ENCODE measurements around the gene DNAJB7.
A peak's percentile ranks its signal among the peaks of the same experiment; 100 is the strongest.
"Not testable (repeated sequence)": the region's sequence is repeated elsewhere in the genome, so short reads cannot be mapped to it uniquely, and the experiment has no call there.

Gene DNAJB7

DNA sequence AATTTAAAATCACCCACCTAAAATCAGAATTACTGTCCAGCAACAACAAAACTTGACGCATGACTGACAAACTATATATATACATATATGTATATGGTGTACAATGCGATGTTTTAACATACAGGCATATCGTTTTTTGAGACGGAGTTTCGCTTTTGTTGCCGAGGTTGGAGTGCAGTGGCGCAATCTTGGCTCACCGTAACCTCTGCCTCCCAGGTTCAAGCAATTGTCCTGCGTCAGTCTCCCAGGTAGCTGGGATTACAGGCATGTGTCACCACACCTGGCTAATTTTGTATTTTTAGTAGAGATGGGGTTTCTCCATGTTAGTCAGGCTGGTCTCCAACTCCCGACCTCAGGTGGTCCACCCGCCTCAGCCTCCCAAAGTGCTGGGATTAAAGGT lies 16.1 kb downstream of the DNAJB7 start:
- not testable (repeated sequence) for DNase-seq

DNA sequence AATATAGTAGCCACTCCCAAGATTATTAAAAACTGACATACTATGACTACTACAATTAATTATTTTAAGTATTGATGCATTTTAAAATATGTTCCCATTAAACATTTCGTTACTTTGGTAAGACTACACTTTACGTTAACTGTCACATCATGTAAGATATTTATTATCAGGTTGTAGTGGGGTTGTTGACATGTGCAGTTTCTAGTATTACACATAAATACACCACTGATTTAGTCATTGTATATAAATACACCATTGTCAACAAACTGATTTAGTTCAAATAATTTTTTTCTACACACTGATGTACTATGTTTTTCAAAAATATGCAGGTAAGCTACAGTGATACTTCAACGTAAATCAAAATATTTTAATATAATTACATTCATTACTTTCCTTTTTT lies 17.0 kb downstream of the DNAJB7 start:
- no peak for DNase-seq

DNA sequence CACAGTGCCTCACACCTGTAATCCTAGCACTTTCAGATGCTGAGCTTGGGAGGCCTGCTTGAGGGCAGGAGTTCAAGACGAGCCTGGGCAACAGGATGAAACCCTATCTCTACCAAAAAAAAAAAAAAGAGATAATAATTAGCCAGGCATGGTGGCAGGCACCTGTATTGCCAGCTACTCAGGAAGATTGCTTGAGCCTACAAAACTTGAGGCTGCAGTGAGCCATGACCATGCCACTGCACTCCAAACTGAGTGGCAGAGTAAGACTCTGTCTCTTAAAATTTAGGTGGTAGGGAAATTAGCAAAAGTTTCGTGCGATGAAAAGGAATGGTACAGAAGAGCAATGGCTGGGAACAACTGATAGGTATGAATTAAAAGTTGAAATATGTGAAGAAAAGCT lies 23.4 kb downstream of the DNAJB7 start:
- DNase-seq: no peak

DNA sequence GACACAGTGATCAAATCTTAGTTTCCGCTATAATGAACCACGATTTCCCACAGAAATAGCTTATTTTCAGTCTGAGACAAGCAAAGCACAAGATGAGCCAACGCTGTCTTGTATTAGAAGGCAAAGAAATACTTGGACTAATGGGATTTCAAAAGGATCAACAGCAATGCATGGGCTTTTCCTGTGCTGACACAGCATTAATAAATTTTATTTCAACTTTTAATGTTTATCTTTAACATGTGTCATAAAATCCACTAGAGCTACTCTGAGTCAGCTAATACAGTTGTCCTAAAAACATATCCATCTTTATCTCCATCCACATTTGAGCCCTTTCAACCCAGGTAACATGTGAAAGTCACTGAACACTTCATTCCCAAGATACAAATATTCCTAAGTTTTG lies 27.3 kb downstream of the DNAJB7 start:
- no peak for DNase-seq

DNA sequence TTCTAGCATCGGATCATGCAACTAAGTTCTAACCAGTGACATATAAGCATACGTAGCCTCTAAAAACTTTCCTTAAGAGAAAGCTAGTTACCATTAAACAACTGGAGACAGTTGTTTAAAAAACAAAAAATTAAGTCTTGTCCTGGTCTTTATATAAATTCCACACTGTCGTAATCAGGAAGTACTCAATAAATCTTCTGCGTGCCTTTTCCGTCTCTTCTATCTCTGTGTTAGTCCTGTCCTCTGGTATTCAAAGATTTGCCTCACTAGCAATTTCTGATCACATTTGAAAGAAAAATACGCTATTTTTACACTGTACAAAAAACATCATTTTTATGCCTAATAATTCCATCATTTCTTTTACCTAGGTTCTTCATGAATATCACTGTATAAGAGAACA lies 32.8 kb downstream of the DNAJB7 start:
- DNase-seq: no peak

DNA sequence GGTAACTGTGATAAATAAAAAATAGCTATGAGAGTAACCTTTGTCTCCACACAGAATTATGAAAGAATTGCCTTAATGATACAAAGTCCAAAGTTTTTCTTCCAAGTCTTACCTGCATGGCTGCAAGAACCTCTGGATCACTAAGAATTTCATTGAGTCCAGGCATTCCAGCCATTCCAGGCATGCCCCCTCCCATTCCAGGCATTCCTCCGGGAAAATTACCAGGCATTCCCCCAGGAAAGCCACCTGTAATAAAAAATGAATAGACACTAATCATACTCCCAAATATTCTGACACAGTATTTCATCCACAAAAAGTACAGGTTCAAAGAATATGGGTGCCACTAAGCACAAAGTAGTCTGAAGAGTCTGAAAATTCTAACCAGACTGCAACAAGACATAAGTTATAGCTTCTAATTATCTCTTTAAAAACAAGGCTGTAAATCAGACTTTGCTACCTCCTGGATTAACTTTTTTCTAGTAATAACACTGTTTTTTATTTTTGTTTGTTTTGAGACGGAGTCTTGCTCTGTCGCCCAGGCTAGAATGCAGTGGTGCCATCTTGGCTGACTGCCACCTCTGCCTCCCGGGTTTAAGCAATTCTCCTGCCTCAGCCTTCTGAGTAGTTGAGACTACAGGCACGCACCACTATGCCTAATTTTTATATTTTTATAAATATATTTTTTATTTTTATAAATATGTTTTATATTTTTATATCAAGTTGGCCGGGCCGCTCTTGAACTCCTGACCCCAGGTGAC lies 34.8 kb downstream of the DNAJB7 start:
- DNase-seq: peak in 1 of 58 donors; percentile 2

DNA sequence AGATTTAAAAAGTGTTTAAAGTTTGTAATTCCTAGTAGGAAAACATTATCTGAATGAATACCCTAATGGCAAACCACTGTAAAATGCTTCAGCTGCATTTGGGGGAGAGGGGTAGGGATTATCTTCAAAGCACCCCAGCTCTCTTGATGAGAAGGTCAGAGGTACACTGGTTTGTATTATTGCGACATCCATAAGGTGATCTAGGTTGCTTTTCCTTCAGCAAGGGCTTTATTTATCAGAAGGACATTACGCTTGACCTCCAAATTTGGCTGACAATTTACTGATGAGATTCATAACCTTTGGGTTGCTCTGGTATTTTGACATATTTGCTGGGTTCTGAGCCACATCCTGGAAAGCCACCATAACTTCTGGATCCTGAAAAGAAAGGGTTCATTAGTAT lies 35.6 kb downstream of the DNAJB7 start:
- not testable (repeated sequence) for DNase-seq

DNA sequence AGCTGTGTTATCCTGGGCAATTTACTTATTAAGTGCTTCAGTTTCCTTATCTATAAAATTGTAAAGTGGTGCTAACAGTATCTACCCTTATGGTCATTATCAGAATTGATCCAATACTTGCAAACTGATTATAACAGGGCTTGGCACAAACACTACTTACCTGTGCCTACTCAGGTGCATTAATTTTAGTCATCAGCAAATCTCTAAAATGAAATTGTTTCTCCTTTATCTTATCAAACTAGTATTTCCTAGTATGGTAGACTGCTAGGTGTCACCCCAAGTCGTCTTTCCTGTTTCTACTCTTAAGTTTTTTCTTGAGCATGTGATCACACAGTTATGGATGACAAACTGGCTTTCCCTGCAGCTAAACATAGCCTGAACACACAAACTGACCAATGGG lies 38.5 kb downstream of the DNAJB7 start:
- DNase-seq: no peak

DNA sequence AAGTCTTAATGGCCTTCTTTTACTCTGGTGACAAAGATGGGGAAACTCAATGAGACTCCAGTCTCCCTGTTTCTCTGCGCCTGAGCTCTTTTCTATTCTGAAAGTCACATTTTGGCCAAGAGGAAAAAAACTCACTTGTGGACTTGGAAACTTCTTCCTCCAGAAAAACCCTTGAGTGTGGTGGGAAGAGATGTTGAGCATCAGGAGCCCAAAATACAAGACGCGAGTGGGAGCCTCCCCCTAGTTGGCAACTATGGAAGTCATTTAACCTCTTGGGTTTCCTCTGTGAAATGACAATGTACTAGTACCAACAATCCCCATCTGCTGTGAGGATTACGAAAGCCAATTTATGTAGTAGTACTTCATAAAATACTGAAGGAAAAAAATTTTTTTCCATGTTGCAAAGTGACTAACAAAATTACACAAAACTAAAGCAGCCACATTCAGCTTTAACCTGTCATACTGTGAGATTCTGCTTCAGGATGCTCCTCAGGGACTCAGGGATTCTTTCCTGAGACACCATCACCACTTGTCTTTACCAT lies 42.2 kb downstream of the DNAJB7 start:
- DNase-seq: peak in 3 of 58 donors; percentile 29 to 54 (median 40)

DNA sequence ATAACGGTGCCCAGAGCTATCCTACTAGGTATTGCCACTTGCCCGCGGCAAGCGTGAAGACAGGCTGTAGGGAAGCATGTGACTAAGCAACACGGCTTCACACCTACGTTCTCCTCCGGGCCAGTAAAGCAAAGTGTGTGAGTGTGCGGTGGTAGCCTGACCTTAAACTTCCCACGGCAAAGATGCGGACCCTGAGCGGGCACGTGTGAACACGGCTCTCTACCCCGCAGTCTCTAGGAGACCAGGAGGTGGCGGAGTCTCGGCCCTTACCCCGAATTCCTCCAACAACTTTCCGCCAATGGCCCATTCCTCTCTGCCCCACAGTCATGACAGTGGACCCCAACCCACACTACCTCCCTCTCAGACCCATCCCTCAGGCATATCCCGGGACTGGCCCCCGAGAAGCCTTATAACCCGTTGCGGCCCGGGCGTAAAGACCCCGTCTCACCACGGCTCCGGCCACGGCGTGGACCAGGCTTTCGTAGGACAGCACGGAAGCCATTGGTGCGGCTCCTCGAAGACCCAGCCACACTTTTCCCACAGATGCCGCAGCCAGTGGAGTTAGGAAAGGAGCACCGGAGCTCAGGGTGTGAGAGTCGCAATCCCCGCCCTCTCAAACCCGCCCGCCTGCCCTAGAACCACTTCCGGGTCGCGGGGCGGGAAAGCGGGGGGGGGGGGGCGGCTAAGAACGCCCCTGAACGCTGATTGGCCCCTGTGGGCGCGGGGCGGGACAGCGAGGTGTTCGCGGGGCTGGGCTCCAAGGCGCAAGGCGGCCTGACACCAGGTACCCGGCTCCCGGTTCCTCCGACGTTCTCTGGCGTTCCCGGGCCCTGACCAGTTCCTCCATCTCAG lies 42.9 kb downstream of the DNAJB7 start, which contains the start of gene SLC25A17:
Gene SLC25A17, minus strand, starts transcription at position 600 of the 852 bp plus-strand sequence. Its CDS starts 98 bp downstream, at position 502.
- peak; percentile 30 to 92 (median 84) for DNase-seq

DNA sequence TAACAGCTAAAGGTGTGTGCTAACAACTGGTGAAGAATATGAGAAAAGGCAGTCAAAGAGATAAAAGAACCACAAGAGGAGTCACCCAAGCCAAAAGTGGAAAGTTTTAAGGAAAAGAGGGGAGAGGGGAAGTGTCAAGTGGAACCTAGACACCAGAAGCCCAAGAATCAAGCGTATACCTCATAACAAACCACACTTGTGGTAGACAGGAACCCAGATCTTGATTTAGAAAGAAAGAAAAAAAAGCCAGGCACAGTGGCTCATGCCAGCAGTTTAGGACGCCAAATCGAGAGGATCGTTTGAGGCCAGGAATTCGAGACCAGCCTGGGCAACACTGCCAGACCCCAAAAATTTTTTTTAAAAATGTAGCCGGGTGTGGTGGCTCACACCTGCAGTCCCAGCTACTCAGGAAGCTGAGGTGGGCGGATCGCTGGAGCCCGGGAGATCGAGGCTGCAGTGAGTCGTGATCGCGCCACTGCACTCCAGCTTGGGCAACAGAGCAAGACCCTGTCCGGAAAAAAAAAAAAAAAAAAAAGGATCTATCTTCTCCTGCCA lies 43.6 kb downstream of the DNAJB7 start:
- peak in 2 of 58 donors; percentile 0 to 16 for DNase-seq

DNA sequence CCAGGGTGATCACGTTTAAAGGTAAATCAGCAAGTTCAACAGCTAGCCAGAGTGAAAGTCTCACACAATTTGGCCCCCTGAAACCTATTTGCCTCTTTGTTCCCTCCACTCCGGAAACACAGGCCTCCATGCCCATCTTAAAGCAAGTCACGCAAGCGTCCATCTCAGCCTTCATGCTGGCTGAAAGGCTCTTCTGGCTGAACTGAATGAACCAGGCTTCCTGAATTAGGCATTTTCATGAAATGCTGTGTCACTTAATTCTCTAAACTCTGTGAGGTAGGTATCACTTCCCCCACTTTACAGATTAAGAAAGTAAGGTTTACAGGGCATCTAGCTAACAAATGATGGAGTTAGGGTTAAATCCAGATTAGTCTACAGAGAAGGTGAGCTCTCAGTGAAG lies 44.2 kb downstream of the DNAJB7 start:
- DNase-seq: no peak

DNA sequence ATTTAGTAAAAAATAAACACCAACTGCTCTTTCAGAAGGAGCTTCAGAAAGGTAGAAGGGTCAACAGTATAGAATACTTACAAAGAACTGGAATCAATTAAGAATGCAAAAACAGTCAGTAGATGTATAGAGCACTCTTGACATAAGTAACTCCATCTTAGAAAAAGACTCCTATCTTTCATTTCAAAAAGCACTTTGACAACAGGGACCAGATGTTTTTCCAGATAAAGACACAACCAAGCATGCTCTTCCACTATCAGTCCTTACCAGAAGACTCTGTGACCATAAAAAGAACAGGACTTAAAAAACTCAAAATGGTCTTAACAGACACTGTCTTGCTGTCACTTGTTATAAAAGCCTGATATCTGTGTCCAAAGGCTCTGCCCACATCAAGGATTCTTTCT lies 48.0 kb downstream of the DNAJB7 start:
- no peak for DNase-seq

All from anterior cingulate cortex (tissue), 58 donors.